Mesenchymal stem cell (in vitro differentiated cells and primary cell): ENCODE data around the gene PEX5L.

Experiments
- DNase-seq: peaks from one replicate; pipeline ENCODE4 v3.0.0-alpha.2; 2013
- H2AFZ ChIP-seq: one replicate; pipeline ENCODE4 v1.6.1; 2013; ENCODE audit warnings: low read depth, mild to moderate bottlenecking, control low read depth, inconsistent platforms, low read length, moderate library complexity
- H2AK5ac ChIP-seq: 2 replicates; pipeline ENCODE4 v1.6.1; 2013; ENCODE audit warnings: low read length, moderate library complexity, mild to moderate bottlenecking, inconsistent platforms; ENCODE audit not compliant: severe bottlenecking
- H2BK120ac ChIP-seq: one replicate; pipeline ENCODE4 v1.6.1; 2013; ENCODE audit warnings: low read depth, mild to moderate bottlenecking, inconsistent platforms, low read length, moderate library complexity
- H2BK12ac ChIP-seq, 2 experiments: one replicate each; pipeline ENCODE4 v1.6.1; 2013; ENCODE audit warnings: inconsistent platforms in 2 of 2, low read length in 2 of 2, mild to moderate bottlenecking in 2 of 2, moderate library complexity in 2 of 2, control low read depth in 1 of 2
- H2BK15ac ChIP-seq: one replicate; pipeline ENCODE4 v1.6.1; 2013; ENCODE audit warnings: mild to moderate bottlenecking, low read depth, inconsistent platforms; ENCODE audit not compliant: poor library complexity, severe bottlenecking
- H2BK5ac ChIP-seq: 2 replicates; pipeline ENCODE4 v1.6.1; 2013; ENCODE audit warnings: low read depth, mild to moderate bottlenecking, low read length, control low read depth, inconsistent platforms; ENCODE audit not compliant: poor library complexity, severe bottlenecking
- H3K14ac ChIP-seq, 2 experiments: one replicate each; pipeline ENCODE4 v1.6.1; 2013; ENCODE audit warnings: inconsistent platforms in 2 of 2, low read length in 2 of 2, control low read depth in 1 of 2, mild to moderate bottlenecking in 1 of 2, moderate library complexity in 1 of 2
- H3K18ac ChIP-seq, 2 experiments: one replicate each; pipeline ENCODE4 v1.6.1; 2013; ENCODE audit warnings: inconsistent platforms in 2 of 2, low read length in 2 of 2, control low read depth in 1 of 2, low read depth in 1 of 2, mild to moderate bottlenecking in 1 of 2
- H3K23ac ChIP-seq, 2 experiments: one replicate each; pipeline ENCODE4 v1.6.1; 2013; ENCODE audit warnings: inconsistent platforms in 2 of 2, low read length in 2 of 2, mild to moderate bottlenecking in 2 of 2, moderate library complexity in 2 of 2, control low read depth in 1 of 2
- H3K27ac ChIP-seq: 2 replicates; pipeline ENCODE4 v1.5.1; 2013; ENCODE audit warnings: mild to moderate bottlenecking, moderate library complexity, low read length, control low read depth, inconsistent platforms; ENCODE audit not compliant: poor library complexity, severe bottlenecking
- H3K27me3 ChIP-seq, 2 experiments: 2 replicates each; pipeline versions ENCODE4 v1.6.1 to v1.7.0; 2013; ENCODE audit warnings: low read length in 2 of 2, mild to moderate bottlenecking in 2 of 2, moderate library complexity in 2 of 2, control low read depth in 1 of 2, inconsistent platforms in 1 of 2; ENCODE audit not compliant: control insufficient read depth in 1 of 2, insufficient read depth in 1 of 2
- H3K36me3 ChIP-seq, 2 experiments: 2 replicates each; pipeline versions ENCODE4 v1.6.1 to v1.7.0; 2013; ENCODE audit warnings: low read length in 2 of 2, control low read depth in 1 of 2, inconsistent platforms in 1 of 2, low read depth in 1 of 2, mild to moderate bottlenecking in 1 of 2; ENCODE audit not compliant: insufficient read depth in 2 of 2, control insufficient read depth in 1 of 2
- H3K4ac ChIP-seq, 2 experiments: one replicate each; pipeline ENCODE4 v1.6.1; 2013; ENCODE audit warnings: inconsistent platforms in 2 of 2, low read length in 2 of 2, mild to moderate bottlenecking in 2 of 2, moderate library complexity in 2 of 2, control low read depth in 1 of 2, low read depth in 1 of 2
- H3K4me1 ChIP-seq: 2 replicates; pipeline ENCODE4 v1.6.1; 2013; ENCODE audit warnings: low read depth, low read length, control low read depth; ENCODE audit not compliant: control insufficient read depth, insufficient read depth
- H3K4me2 ChIP-seq: 2 replicates; pipeline ENCODE4 v1.6.1; 2013; ENCODE audit warnings: low read length, mild to moderate bottlenecking, inconsistent platforms; ENCODE audit not compliant: poor library complexity, severe bottlenecking
- H3K4me3 ChIP-seq, 2 experiments: 2 replicates each; pipeline versions ENCODE4 v1.5.1 to v1.7.0; 2013; ENCODE audit warnings: low read length in 2 of 2, mild to moderate bottlenecking in 2 of 2, control low read depth in 1 of 2, low read depth in 1 of 2; ENCODE audit not compliant: insufficient read depth in 1 of 2
- H3K79me1 ChIP-seq: replicated peaks from 2 replicates; pipeline ENCODE4 v1.6.1; 2013; ENCODE audit warnings: mild to moderate bottlenecking, control low read depth, low read length, inconsistent platforms; ENCODE audit not compliant: poor library complexity, severe bottlenecking
- H3K9ac ChIP-seq: 2 replicates; pipeline ENCODE4 v1.7.0; 2013; ENCODE audit warnings: mild to moderate bottlenecking, low read length, moderate library complexity
- H3K9me3 ChIP-seq: 2 replicates; pipeline ENCODE4 v1.7.0; 2013; ENCODE audit warnings: mild to moderate bottlenecking, low read length; ENCODE audit not compliant: control insufficient read depth
- H4K8ac ChIP-seq: one replicate; pipeline ENCODE4 v1.6.1; 2013; ENCODE audit warnings: inconsistent platforms, mild to moderate bottlenecking, low read length, moderate library complexity
- H4K91ac ChIP-seq: one replicate; pipeline ENCODE4 v1.6.1; 2013; ENCODE audit warnings: mild to moderate bottlenecking, low read length, inconsistent platforms
- WGBS: methylation state at CpG from one replicate; pipeline ENCODE4 v1.1.7; 2013; ENCODE audit warnings: mixed read lengths; 5-methylcytosine and 5-hydroxymethylcytosine counted together

The PEX5L gene

DNA sequence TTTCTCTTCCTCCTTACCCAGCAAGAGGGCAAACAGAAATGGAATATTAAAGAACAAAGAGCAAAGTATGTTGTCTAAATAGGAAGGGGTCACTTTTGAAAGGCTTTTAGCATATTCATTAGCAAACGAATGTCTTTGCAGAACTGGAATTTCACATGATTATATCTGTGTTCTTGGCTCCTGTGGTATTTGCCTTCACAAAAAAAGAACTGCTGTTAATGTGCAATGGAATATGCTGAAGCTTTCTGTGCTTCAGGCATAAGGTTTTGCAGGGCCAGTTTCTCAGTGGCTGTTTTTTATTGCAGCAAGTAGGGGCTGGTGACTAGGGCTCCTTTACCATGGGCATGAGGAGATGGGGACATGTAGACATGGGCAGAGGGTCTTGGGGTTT lies 210.5 kb downstream of the PEX5L start:
- H2BK120ac ChIP-seq, result no peak overlapping the region
- H3K18ac ChIP-seq, result no peak overlapping the region
- no peak overlapping the region for H3K4ac ChIP-seq
- H3K9me3 ChIP-seq, result no peaks in the 10 kb centered on the region
- H3K36me3 ChIP-seq, result no peaks in the 10 kb centered on the region
- H2BK12ac ChIP-seq, result no peak overlapping the region
- no peak overlapping the region for H3K4me2 ChIP-seq
- no peaks in the 10 kb centered on the region for H3K27me3 ChIP-seq
- H2BK5ac ChIP-seq, result no peak overlapping the region
- no peaks in the 10 kb centered on the region for H3K79me1 ChIP-seq
- no peak for DNase-seq
- no peak overlapping the region for H4K91ac ChIP-seq
- no peak overlapping the region for H3K23ac ChIP-seq
- H4K8ac ChIP-seq, result no peak overlapping the region
- H2AK5ac ChIP-seq, result no peak overlapping the region
- H3K14ac ChIP-seq, result no peak overlapping the region
- no peak overlapping the region for H2BK15ac ChIP-seq
- no peak overlapping the region for H2AFZ ChIP-seq
- no peak overlapping the region for H3K9ac ChIP-seq
- 2% methylated on average over 1 of the region's 1 CpG for WGBS
- peaks cover 1% of the 10 kb centered on the region for H3K4me1 ChIP-seq
- no peak overlapping the region for H3K27ac ChIP-seq
- no peak overlapping the region for H3K4me3 ChIP-seq

DNA sequence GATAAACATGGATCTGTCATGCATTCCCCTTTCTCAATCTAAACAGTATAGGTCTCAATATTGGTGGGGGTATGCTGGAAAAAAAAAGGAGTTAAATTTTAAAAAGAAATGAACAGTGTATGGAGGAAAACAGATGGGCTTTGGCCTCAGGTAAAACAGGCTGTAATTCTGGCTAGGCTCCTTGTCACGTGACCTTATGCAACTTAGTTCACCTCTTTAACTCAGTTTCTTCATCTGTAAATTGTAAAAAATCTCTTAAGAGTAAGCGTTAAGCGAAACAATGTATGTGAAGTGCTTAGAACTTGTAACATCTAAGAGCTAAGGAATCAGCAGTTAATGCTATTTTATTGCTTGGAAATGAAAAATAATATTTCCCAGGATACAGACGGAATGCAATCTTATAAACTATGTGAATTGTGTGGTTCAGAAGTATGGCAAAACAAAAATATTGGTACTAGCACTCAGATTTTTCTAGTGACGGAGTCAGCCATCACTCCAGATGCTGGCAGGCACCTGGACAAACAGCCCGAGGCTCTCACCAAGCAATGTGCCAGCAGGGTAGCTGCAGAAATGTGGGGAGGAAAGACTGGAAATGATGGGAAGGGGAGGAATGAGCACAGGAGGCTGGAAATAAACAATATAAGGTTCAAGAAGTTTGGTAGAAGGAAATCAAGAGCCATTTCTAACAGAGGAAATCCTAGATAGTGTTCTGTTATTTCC lies 211.1 kb downstream of the PEX5L start:
- 92% methylated on average over 5 of the region's 6 CpGs for WGBS
- no peak overlapping the region for H3K4me3 ChIP-seq
- H3K27me3 ChIP-seq, result peaks cover 0 to 2% of the 10 kb centered on the region in 2 experiments
- H3K27ac ChIP-seq, result no peak overlapping the region
- H3K18ac ChIP-seq, result no peak overlapping the region
- DNase-seq, result no peak
- no peak overlapping the region for H2BK5ac ChIP-seq
- H4K8ac ChIP-seq, result no peak overlapping the region
- H2BK12ac ChIP-seq, result no peak overlapping the region
- H3K9me3 ChIP-seq, result no peaks in the 10 kb centered on the region
- H2BK120ac ChIP-seq, result no peak overlapping the region
- no peaks in the 10 kb centered on the region for H3K36me3 ChIP-seq
- H3K4me2 ChIP-seq, result no peak overlapping the region
- H3K9ac ChIP-seq, result no peak overlapping the region
- no peak overlapping the region for H2AK5ac ChIP-seq
- no peak overlapping the region for H3K4ac ChIP-seq
- H2AFZ ChIP-seq, result no peak overlapping the region
- no peak overlapping the region for H3K14ac ChIP-seq
- H3K23ac ChIP-seq, result no peak overlapping the region
- no peak overlapping the region for H2BK15ac ChIP-seq
- no peak overlapping the region for H4K91ac ChIP-seq
- peaks cover 1% of the 10 kb centered on the region for H3K4me1 ChIP-seq
- H3K79me1 ChIP-seq, result no peaks in the 10 kb centered on the region

DNA sequence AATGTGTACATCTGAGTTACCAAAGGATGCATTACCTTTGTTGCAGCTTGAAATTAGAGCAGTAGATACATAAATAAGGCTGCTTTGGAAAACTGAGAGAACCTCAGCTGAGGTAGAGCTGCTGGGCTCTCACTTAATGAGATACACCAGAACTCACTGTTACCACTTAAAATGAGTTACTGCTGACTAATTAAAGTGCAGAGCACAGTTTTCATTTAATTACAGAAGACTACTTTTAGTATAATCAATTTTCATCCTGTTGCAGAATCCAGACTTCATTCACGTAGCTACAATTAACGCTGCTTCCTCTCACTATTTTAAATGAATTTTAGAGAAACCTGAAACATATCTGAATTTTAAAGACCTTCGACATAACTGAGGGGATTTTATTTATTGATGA lies 214.4 kb downstream of the PEX5L start:
- H3K4me2 ChIP-seq, result no peak overlapping the region
- no peak overlapping the region for H3K23ac ChIP-seq
- no peak overlapping the region for H3K9ac ChIP-seq
- DNase-seq, result no peak
- H2AFZ ChIP-seq, result no peak overlapping the region
- H3K18ac ChIP-seq, result no peak overlapping the region
- no peaks in the 10 kb centered on the region for H3K79me1 ChIP-seq
- H2BK15ac ChIP-seq, result no peak overlapping the region
- H2AK5ac ChIP-seq, result no peak overlapping the region
- H3K14ac ChIP-seq, result no peak overlapping the region
- no peak overlapping the region for H3K4ac ChIP-seq
- H3K9me3 ChIP-seq, result no peaks in the 10 kb centered on the region
- H4K8ac ChIP-seq, result no peak overlapping the region
- no peaks in the 10 kb centered on the region for H3K36me3 ChIP-seq
- H2BK12ac ChIP-seq, result no peak overlapping the region
- no peak overlapping the region for H2BK120ac ChIP-seq
- H3K4me3 ChIP-seq, result no peak overlapping the region
- H3K27ac ChIP-seq, result no peak overlapping the region
- H3K4me1 ChIP-seq, result peaks cover 1% of the 10 kb centered on the region
- peaks cover 0 to 13% of the 10 kb centered on the region in 2 experiments for H3K27me3 ChIP-seq
- WGBS, result 100% methylated on average over 1 of the region's 3 CpGs
- H2BK5ac ChIP-seq, result no peak overlapping the region
- no peak overlapping the region for H4K91ac ChIP-seq

DNA sequence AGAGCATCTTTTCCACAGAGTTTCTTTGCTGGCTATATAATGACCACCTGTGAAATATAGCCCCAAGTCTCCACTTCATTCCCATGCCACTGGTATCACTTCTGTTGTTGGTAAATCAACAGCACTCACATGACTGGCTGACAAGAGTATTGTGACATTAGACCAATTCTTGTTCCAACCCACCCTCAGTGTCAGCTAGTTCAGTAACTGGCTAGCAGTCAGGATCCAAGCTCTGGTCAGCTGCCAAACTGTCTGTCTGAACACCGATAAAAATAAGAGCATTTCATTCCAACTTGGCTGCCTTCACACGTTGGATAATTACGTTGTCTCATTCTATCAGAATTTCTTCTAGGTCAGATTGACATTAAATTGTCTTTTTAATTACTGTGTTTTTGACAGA lies 217.4 kb downstream of the PEX5L start:
- Histone ChIP-seq H4K91ac (no peak overlapping the region), H3K9ac (no peak overlapping the region), H3K18ac (no peak overlapping the region), H2BK12ac (no peak overlapping the region), H3K4me3 (no peak overlapping the region), H2BK15ac (no peak overlapping the region), H3K14ac (no peak overlapping the region), H3K4me2 (no peak overlapping the region), H4K8ac (no peak overlapping the region), H2AK5ac (no peak overlapping the region), H3K9me3 (no peaks in the 10 kb centered on the region), H2BK5ac (no peak overlapping the region), H3K27ac (no peak overlapping the region), H3K23ac (no peak overlapping the region), H3K36me3 (no peaks in the 10 kb centered on the region), H3K4ac (no peak overlapping the region), H2AFZ (no peak overlapping the region), H3K27me3 (peaks cover 0 to 13% of the 10 kb centered on the region in 2 experiments), H3K79me1 (no peaks in the 10 kb centered on the region), H3K4me1 (no peaks in the 10 kb centered on the region), H2BK120ac (no peak overlapping the region)
- no peak for DNase-seq
- 100% methylated on average over 1 of the region's 3 CpGs for WGBS
